Muscle layer of colon (tissue), 2 donors: Measurements from ENCODE around the gene NUP210L.
A peak's percentile ranks its signal among the peaks of the same experiment; 100 is the strongest.
"Not testable (repeated sequence)": the region's sequence is repeated elsewhere in the genome, so short reads cannot be mapped to it uniquely, and the experiment has no call there.

Source experiments
- H3K27ac ChIP-seq: one replicate; pipeline ENCODE4 v1.7.0; 2013; ENCODE audit warnings: low read depth, mild to moderate bottlenecking, low read length, moderate library complexity
- H3K27me3 ChIP-seq, 2 donors: one replicate each; pipeline ENCODE4 v1.7.0; 2013; ENCODE audit warnings: low read length in 2 of 2, mild to moderate bottlenecking in 2 of 2; ENCODE audit not compliant: insufficient read depth in 2 of 2, control insufficient read depth in 1 of 2
- H3K36me3 ChIP-seq: one replicate; pipeline ENCODE4 v1.7.0; 2013; ENCODE audit warnings: mild to moderate bottlenecking, low read length; ENCODE audit not compliant: insufficient read depth
- H3K4me1 ChIP-seq: one replicate; pipeline ENCODE4 v1.7.0; 2013; ENCODE audit warnings: mild to moderate bottlenecking, low read length; ENCODE audit not compliant: insufficient read depth
- H3K4me3 ChIP-seq, 2 donors: one replicate each; pipeline ENCODE4 v1.7.0; 2013; ENCODE audit warnings: low read length in 2 of 2, low read depth in 1 of 2, mild to moderate bottlenecking in 1 of 2, moderate library complexity in 1 of 2
- H3K9ac ChIP-seq: one replicate; pipeline ENCODE4 v1.7.0; 2013; ENCODE audit warnings: low read length
- H3K9me3 ChIP-seq: one replicate; pipeline ENCODE4 v1.7.0; 2013; ENCODE audit warnings: mild to moderate bottlenecking, low read length
- donor health status: abdominal sarcoma.
- donor health status: Adenocarcinoma of cecum.

The NUP210L gene

GRCh38 chr1:154014154-154014907 is 140.5 kb downstream of the NUP210L start:
- Histone ChIP-seq H3K27ac (no peak overlapping the region), H3K9ac (no peak overlapping the region), H3K9me3 (no peaks in the 10 kb centered on the region), H3K4me1 (no peaks in the 10 kb centered on the region), H3K36me3 (no peaks in the 10 kb centered on the region), H3K4me3 (no peak overlapping the region), H3K27me3 (no peaks in the 10 kb centered on the region)

DNA sequence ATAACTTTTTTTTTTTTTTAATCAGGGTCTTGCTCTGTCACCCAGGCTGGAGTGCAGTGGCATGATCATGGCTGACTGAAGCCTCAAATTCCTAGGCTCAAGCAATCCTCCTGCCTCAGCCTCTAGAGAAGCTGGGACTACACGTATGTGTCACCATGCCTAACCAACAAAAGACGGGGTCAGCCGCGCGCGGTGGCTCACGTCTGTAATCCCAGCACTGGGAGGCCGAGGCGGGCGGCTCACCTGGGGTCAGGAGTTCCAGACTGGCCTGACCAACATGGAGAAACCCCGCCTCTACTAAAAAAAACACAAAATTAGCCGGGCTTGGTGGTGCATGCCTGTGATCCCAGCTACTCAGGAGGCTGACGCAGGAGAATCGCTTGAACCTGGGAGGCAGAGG is 142.3 kb downstream of the NUP210L start:
- H3K9ac ChIP-seq, H3K4me1 ChIP-seq, H3K27ac ChIP-seq, H3K4me3 ChIP-seq, H3K36me3 ChIP-seq, H3K27me3 ChIP-seq, H3K9me3 ChIP-seq: not testable (repeated sequence)

DNA sequence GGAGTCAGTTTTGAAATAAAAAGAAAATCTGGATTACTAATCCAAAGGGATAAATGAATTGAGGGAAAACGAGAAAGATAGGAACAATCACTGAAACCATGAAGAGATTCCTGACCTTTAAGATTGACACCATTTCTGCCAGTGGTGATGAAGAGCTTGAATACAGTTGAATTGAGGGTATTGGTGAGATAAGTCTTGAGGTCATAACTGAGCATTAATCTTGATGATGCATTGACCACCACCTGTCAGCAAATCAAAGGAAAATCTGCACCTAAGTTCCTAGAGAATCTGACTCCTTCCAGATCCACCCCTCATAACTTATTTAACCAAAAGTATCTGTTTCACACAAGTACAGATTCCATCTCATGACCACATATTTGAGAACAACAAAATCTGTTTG is 142.7 kb downstream of the NUP210L start:
- Histone ChIP-seq H3K27ac (no peak overlapping the region), H3K9ac (no peak overlapping the region), H3K36me3 (no peaks in the 10 kb centered on the region), H3K9me3 (no peaks in the 10 kb centered on the region), H3K4me1 (no peaks in the 10 kb centered on the region), H3K4me3 (no peak overlapping the region), H3K27me3 (no peaks in the 10 kb centered on the region)

DNA sequence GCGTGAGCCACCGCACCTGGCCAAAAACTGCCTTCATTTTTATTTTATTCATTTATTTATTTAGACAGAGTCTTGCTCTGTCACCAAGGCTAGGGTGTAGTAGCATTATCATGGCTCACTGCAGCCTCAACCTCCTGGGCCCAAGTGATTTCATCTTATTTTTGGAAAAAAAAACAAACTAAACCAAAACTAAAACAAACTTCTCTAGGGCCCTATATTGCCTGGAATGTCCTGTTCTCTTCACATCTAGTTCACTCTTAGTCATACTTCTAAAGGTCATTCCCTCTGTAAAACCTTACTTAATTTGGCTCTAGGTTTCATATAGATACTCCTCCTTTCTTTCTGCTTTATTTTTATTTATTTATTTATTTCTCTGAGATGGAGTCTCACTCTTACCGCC is 148.7 kb downstream of the NUP210L start:
- H3K4me1 ChIP-seq: no peaks in the 10 kb centered on the region
- no peaks in the 10 kb centered on the region for H3K27me3 ChIP-seq
- no peaks in the 10 kb centered on the region for H3K36me3 ChIP-seq
- H3K9me3 ChIP-seq: no peaks in the 10 kb centered on the region
- no peak overlapping the region for H3K4me3 ChIP-seq
- H3K27ac ChIP-seq: no peak overlapping the region
- H3K9ac ChIP-seq: no peak overlapping the region

DNA sequence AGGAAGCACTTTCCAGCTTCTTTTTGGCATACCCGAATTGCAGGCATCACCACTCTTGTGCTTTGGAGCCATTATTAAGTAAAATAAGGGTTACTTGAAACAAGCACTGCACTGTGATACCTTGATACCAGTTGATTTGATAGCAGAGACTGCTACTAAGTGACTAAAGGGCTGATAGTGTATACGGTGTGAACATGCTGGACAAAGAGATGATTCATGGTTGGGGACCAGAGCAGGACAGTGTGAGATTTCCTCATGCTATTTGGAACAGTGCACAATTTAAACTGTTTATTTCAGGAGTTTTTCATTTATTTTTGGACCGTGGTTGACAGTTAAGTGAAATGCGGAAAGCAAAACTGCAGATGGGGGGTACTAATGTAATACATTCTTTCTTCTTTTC is 154.5 kb downstream of the NUP210L start:
- H3K27ac ChIP-seq: no peak overlapping the region
- no peaks in the 10 kb centered on the region for H3K36me3 ChIP-seq
- H3K9me3 ChIP-seq: no peaks in the 10 kb centered on the region
- H3K9ac ChIP-seq: no peak overlapping the region
- no peaks in the 10 kb centered on the region for H3K27me3 ChIP-seq
- H3K4me3 ChIP-seq: no peak overlapping the region
- no peaks in the 10 kb centered on the region for H3K4me1 ChIP-seq

DNA sequence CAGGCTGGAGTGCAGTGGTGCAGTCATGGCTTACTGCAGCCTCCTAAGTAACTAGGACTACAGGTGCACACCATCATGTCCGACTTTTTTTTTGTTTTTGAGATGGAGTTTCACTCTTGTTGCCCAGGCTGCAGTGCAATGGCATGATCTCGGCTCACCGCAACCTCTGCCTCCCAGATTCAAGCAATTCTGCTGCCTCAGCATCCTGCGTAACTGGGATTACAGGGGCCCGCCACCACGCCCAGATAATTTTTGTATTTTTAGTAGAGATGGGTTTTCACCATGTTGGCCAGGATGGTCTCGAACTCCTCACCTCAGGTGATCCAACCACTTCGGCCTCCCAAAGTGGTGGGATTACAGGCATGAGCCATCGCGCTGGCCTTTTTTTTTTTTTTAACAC is 158.0 kb downstream of the NUP210L start:
- Histone ChIP-seq H3K36me3 (peaks cover 21% of the 10 kb centered on the region), H3K4me1 (peaks cover 13% of the 10 kb centered on the region)
- not testable (repeated sequence) for H3K27ac ChIP-seq, H3K9me3 ChIP-seq, H3K4me3 ChIP-seq, H3K9ac ChIP-seq, H3K27me3 ChIP-seq

DNA sequence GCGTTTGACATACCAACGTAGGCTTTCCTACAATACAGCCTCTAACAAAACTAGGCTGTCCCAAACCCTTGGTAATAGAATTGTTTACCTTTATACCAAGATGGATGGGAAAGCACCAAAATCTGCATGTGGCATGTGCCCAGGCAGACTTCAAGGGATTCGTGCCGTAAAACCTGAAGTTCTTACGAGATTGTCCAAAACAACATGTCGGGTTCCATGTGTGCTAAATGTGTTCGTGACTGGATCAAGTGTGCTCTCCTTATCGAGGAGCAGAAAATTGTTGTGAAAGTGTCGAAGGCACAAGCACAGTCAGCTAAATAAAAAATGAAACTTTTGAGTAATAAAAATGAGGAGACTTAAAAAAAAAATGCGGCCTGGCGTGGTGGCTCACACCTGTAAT is 159.2 kb downstream of the NUP210L start:
- no peak overlapping the region for H3K27ac ChIP-seq
- no peaks in the 10 kb centered on the region for H3K27me3 ChIP-seq
- no peak overlapping the region for H3K4me3 ChIP-seq
- no peaks in the 10 kb centered on the region for H3K9me3 ChIP-seq
- H3K4me1 ChIP-seq: peaks cover 18% of the 10 kb centered on the region
- peaks cover 25% of the 10 kb centered on the region for H3K36me3 ChIP-seq
- H3K9ac ChIP-seq: no peak overlapping the region

DNA sequence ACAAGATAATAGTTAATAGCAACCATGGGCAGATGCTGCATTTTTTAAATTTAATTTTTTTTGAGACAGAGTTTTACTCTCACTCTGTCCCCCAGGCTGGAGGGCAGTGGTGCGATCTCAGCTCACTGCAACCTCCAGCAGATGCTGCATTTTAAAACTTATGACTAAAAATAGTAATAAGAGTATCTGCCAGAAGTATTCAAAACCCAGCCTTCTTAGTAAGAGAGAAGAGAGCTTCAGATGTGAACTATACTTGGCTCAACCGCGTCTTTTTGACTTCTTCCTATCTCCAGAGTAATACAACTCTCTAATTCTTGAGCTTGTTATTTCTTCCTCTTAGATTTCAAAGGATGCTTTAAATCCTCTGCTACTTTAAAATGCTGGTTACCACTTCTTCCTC is 159.7 kb downstream of the NUP210L start:
- Histone ChIP-seq H3K27me3 (no peaks in the 10 kb centered on the region), H3K4me1 (peaks cover 21% of the 10 kb centered on the region), H3K9ac (no peak overlapping the region), H3K27ac (no peak overlapping the region), H3K4me3 (no peak overlapping the region), H3K36me3 (peaks cover 25% of the 10 kb centered on the region), H3K9me3 (no peaks in the 10 kb centered on the region)

- Histone ChIP-seq H3K27ac (peak overlapping the region; percentile 87), H3K36me3 (peaks cover 25% of the 10 kb centered on the region)
These were observed 163.1 kb downstream of the NUP210L start for GRCh38 chr1:153991806-153992205.

GRCh38 chr1:153991151-153991630 is 163.7 kb downstream of the NUP210L start:
- Histone ChIP-seq H3K9ac (peak overlapping the region; percentile 95), H3K4me1 (peaks cover 32% of the 10 kb centered on the region), H3K36me3 (peaks cover 25% of the 10 kb centered on the region), H3K4me3 (peak overlapping the region; percentile 75 to 96), H3K9me3 (no peaks in the 10 kb centered on the region), H3K27ac (peak overlapping the region; percentile 87), H3K27me3 (no peaks in the 10 kb centered on the region)

More at GRCh38 chr1:153991806-153992205, 163.1 kb downstream of the NUP210L start:
- Histone ChIP-seq H3K4me3 (peak overlapping the region; percentile 75 to 96), H3K9ac (peak overlapping the region; percentile 95), H3K27me3 (no peaks in the 10 kb centered on the region), H3K9me3 (no peaks in the 10 kb centered on the region), H3K4me1 (peaks cover 27% of the 10 kb centered on the region)

GRCh38 chr1:153990468-153991150 is 164.3 kb downstream of the NUP210L start, which contains the start of gene RPS27:
Gene RPS27, plus strand, starts transcription at chr1:153990762. Its CDS starts 35 bp downstream, at chr1:153990797.
- H3K27ac ChIP-seq: peak within 1 kb of the TSS; percentile 87
- peak within 1 kb of the TSS; percentile 75 to 96 for H3K4me3 ChIP-seq
- no peaks in the 10 kb centered on the region for H3K27me3 ChIP-seq
- H3K36me3 ChIP-seq: peaks cover 25% of the 10 kb centered on the region
- peaks cover 32% of the 10 kb centered on the region for H3K4me1 ChIP-seq
- no peaks in the 10 kb centered on the region for H3K9me3 ChIP-seq
- H3K9ac ChIP-seq: peak within 1 kb of the TSS; percentile 95
